Nephron progenitor cell (in vitro differentiated cells): ENCODE results near the gene SPIN2A.
A peak's percentile ranks its signal among the peaks of the same experiment; 100 is the strongest.
"Not testable (repeated sequence)": the region's sequence is repeated elsewhere in the genome, so short reads cannot be mapped to it uniquely, and the experiment has no call there.

Source experiments
- DNase-seq: peaks from one replicate; pipeline ENCODE4 v3.0.0; 2021
- H3K27ac Mint-ChIP-seq: 2 replicates; pipeline ENCODE4 v1.8.0; 2021; ENCODE audit warnings: mild to moderate bottlenecking, moderate library complexity, mixed read lengths
- H3K27me3 Mint-ChIP-seq: 2 replicates; pipeline ENCODE4 v1.8.0; 2021; ENCODE audit warnings: mild to moderate bottlenecking, low read depth, mixed read lengths; ENCODE audit not compliant: poor library complexity
- H3K36me3 Mint-ChIP-seq: 2 replicates; pipeline ENCODE4 v1.8.0; 2021; ENCODE audit warnings: low read depth, mixed read lengths
- H3K4me1 Mint-ChIP-seq: 2 replicates; pipeline ENCODE4 v1.8.0; 2021; ENCODE audit warnings: mixed read lengths
- H3K4me3 Mint-ChIP-seq: 2 replicates; pipeline ENCODE4 v1.8.0; 2021; ENCODE audit warnings: mild to moderate bottlenecking, moderate library complexity, mixed read lengths
- H3K9me3 Mint-ChIP-seq: 2 replicates; pipeline ENCODE4 v1.8.0; 2021; ENCODE audit warnings: mild to moderate bottlenecking, moderate library complexity, mixed read lengths
- CTCF ChIP-seq: fragments of 200-600 bp; sonication (generic); IDR thresholded peaks from 2 replicates; pipeline ENCODE4 v1.5.0; 2021; ENCODE audit warnings: antibody characterized with exemption

SPIN2A gene

GRCh38 chrX:57138674-57139073, 1.5 kb upstream of the SPIN2A start:
- peaks cover 14% of the 10 kb centered on the region for H3K36me3 Mint-ChIP-seq
- DNase-seq = no peak
- peaks cover 4% of the 10 kb centered on the region for H3K27me3 Mint-ChIP-seq
- no peak for TF ChIP-seq CTCF
- H3K4me3 Mint-ChIP-seq = no peak overlapping the region
- H3K9me3 Mint-ChIP-seq = peaks cover 51% of the 10 kb centered on the region
- H3K27ac Mint-ChIP-seq = no peak overlapping the region
- peaks cover 22% of the 10 kb centered on the region for H3K4me1 Mint-ChIP-seq

- peak overlapping the region; percentile 58 for H3K27ac Mint-ChIP-seq
- no peak for TF ChIP-seq CTCF
- H3K9me3 Mint-ChIP-seq = peaks cover 55% of the 10 kb centered on the region
- peaks cover 14% of the 10 kb centered on the region for H3K36me3 Mint-ChIP-seq
- peaks cover 24% of the 10 kb centered on the region for H3K4me1 Mint-ChIP-seq
- H3K27me3 Mint-ChIP-seq = no peaks in the 10 kb centered on the region
- H3K4me3 Mint-ChIP-seq = peak overlapping the region; percentile 79
- DNase-seq = no peak
These were observed 304 bp upstream of the SPIN2A start for GRCh38 chrX:57137501-57137900.

GRCh38 chrX:57136589-57136988, 608 bp downstream of the SPIN2A start:
- H3K4me1 Mint-ChIP-seq = peaks cover 24% of the 10 kb centered on the region
- not testable (repeated sequence) for DNase-seq, H3K27ac Mint-ChIP-seq, H3K27me3 Mint-ChIP-seq
- peaks cover 49% of the 10 kb centered on the region for H3K9me3 Mint-ChIP-seq
- H3K36me3 Mint-ChIP-seq = peaks cover 14% of the 10 kb centered on the region
- peak overlapping the region; percentile 79 for H3K4me3 Mint-ChIP-seq

GRCh38 chrX:57135287-57135686, 1.9 kb downstream of the SPIN2A start:
- H3K27ac Mint-ChIP-seq = no peak overlapping the region
- no peak overlapping the region for H3K4me3 Mint-ChIP-seq
- DNase-seq = no peak
- H3K27me3 Mint-ChIP-seq = no peaks in the 10 kb centered on the region
- H3K4me1 Mint-ChIP-seq = peaks cover 24% of the 10 kb centered on the region
- no peak for TF ChIP-seq CTCF
- peaks cover 14% of the 10 kb centered on the region for H3K36me3 Mint-ChIP-seq
- peaks cover 37% of the 10 kb centered on the region for H3K9me3 Mint-ChIP-seq

GRCh38 chrX:57134702-57135101, 2.5 kb downstream of the SPIN2A start:
- Mint-ChIP-seq H3K36me3 (peaks cover 14% of the 10 kb centered on the region), H3K27ac (no peak overlapping the region), H3K27me3 (no peaks in the 10 kb centered on the region), H3K4me1 (peaks cover 24% of the 10 kb centered on the region), H3K4me3 (no peak overlapping the region), H3K9me3 (peaks cover 32% of the 10 kb centered on the region)
- TF ChIP-seq CTCF = no peak
- no peak for DNase-seq

GRCh38 chrX:57133706-57134105, 3.5 kb downstream of the SPIN2A start:
- Mint-ChIP-seq H3K27me3 (no peaks in the 10 kb centered on the region), H3K36me3 (peaks cover 9% of the 10 kb centered on the region), H3K9me3 (peaks cover 24% of the 10 kb centered on the region), H3K4me1 (peaks cover 24% of the 10 kb centered on the region), H3K27ac (no peak overlapping the region), H3K4me3 (no peak overlapping the region)
- no peak for DNase-seq
- no peak for TF ChIP-seq CTCF

GRCh38 chrX:57133284-57133683, 3.9 kb downstream of the SPIN2A start:
- H3K4me3 Mint-ChIP-seq, H3K27me3 Mint-ChIP-seq, H3K36me3 Mint-ChIP-seq, DNase-seq, H3K27ac Mint-ChIP-seq: not testable (repeated sequence)
- Mint-ChIP-seq H3K9me3 (peaks cover 22% of the 10 kb centered on the region), H3K4me1 (peaks cover 24% of the 10 kb centered on the region)
